NT2/D1 (cell line): Measurements from ENCODE around the gene CDC42BPA.

Experiments used
- SUZ12 ChIP-seq: IDR thresholded peaks from 2 replicates; pipeline ENCODE4 v1.6.1; 2011; ENCODE audit not compliant: insufficient read length, insufficient read depth; ENCODE audit errors: extremely low read depth
- YY1 ChIP-seq: IDR thresholded peaks from 2 replicates; pipeline ENCODE4 v1.6.1; 2011; ENCODE audit not compliant: insufficient read length, insufficient read depth

GRCh38 chr1:227082999-227083746 lies 235.1 kb downstream of the CDC42BPA start:
- TF ChIP-seq SUZ12 (no peak), YY1 (no peak)
